ENCODE results near the gene GPC1. TPM values are rescaled to one million over a fixed set of nuclear protein-coding genes. Genes with fewer than 3 reads are reported as not detected.

GPC1 gene
- polyA plus RNA-seq, 1 of the 3 experiments (the other 2 are of a cell fraction) = 65.5 TPM

GRCh38 chr2:240413813-240414429 lies 21.5 kb upstream of the GPC1 start (continued):
- TF ChIP-seq REST (IDR thresholded peaks at IDR 0.05; ENCODE audit: low read depth, low read length) (no peak), RCOR1 (IDR thresholded peaks at IDR 0.05; ENCODE audit: low read length) (no peak)

- 36% methylated on average over 4 of the region's 4 CpGs for WGBS (ENCODE audit: low lambda C conversion rate)
- no peak overlapping the region for H3K27ac ChIP-seq (ENCODE audit: low read depth in 2 of 2, low read length in 1 of 2)
These were observed 18.6 kb upstream of the GPC1 start for GRCh38 chr2:240416821-240417220.

GRCh38 chr2:240418311-240418710 lies 17.2 kb upstream of the GPC1 start:
- DNase-seq = no peak

More at GRCh38 chr2:240416821-240417220, 18.6 kb upstream of the GPC1 start:
- Histone ChIP-seq H3F3A (replicated peaks; ENCODE audit: insufficient read depth) (no peaks in the 10 kb centered on the region), H3K27me3 (ENCODE audit: insufficient read depth) (no peaks in the 10 kb centered on the region), H3K79me2 (ENCODE audit: insufficient read depth) (no peaks in the 10 kb centered on the region), H3K4me3 (ENCODE audit: low read depth in 2 of 2, low read length in 1 of 2) (no peak overlapping the region), H3K36me3 (replicated peaks in 1 of 2; ENCODE audit: control insufficient read depth in 1 of 2, insufficient read depth in 2 of 2, low read length in 1 of 2) (no peaks in the 10 kb centered on the region), H3K9me3 (no peaks in the 10 kb centered on the region), H3K9me2 (no peaks in the 10 kb centered on the region), H2AFZ (ENCODE audit: low read depth) (no peak overlapping the region), H3K4me2 (no peak overlapping the region), H3K4me1 (ENCODE audit: control insufficient read depth in 1 of 2, insufficient read depth in 2 of 2, low read depth in 1 of 2, low read length in 1 of 2) (no peaks in the 10 kb centered on the region), H3K9ac (no peak overlapping the region), H4K20me1 (ENCODE audit: insufficient read depth) (no peaks in the 10 kb centered on the region)
- no peak for DNase-seq
- POLR2A ChIA-PET = no interaction called here
- CTCF ChIA-PET = no interaction called here
- TF ChIP-seq RFX5 (IDR thresholded peaks at IDR 0.05; ENCODE audit: low read length) (no peak), FOSL2 (IDR thresholded peaks at IDR 0.05; ENCODE audit: borderline replicate concordance, low read depth) (no peak), USF2 (IDR thresholded peaks at IDR 0.05; ENCODE audit: borderline replicate concordance, low read depth, low read length) (no peak), SMC3 (IDR thresholded peaks at IDR 0.05; ENCODE audit: low read depth, low read length) (no peak), RXRA (IDR thresholded peaks at IDR 0.05; ENCODE audit: borderline replicate concordance, low read depth) (no peak), SIN3A (IDR thresholded peaks at IDR 0.05; ENCODE audit: borderline replicate concordance, low read depth, low read length) (no peak)

More at GRCh38 chr2:240418311-240418710, 17.2 kb upstream of the GPC1 start:
- ChIA-PET POLR2A (interaction anchor here (0.6 kb wide), 1 partner anchor 32 kb away, joined by 3 read pairs; no protein-coding TSS in a partner anchor), CTCF (no interaction called here)
- Histone ChIP-seq H3F3A (replicated peaks; ENCODE audit: insufficient read depth) (no peaks in the 10 kb centered on the region), H3K9me3 (no peaks in the 10 kb centered on the region), H3K4me2 (no peak overlapping the region), H3K27ac (ENCODE audit: low read depth in 2 of 2, low read length in 1 of 2) (no peak overlapping the region), H3K27me3 (ENCODE audit: insufficient read depth) (no peaks in the 10 kb centered on the region), H3K4me3 (ENCODE audit: low read depth in 2 of 2, low read length in 1 of 2) (no peak overlapping the region), H3K79me2 (ENCODE audit: insufficient read depth) (no peaks in the 10 kb centered on the region), H3K4me1 (ENCODE audit: control insufficient read depth in 1 of 2, insufficient read depth in 2 of 2, low read depth in 1 of 2, low read length in 1 of 2) (no peaks in the 10 kb centered on the region), H4K20me1 (ENCODE audit: insufficient read depth) (no peaks in the 10 kb centered on the region), H2AFZ (ENCODE audit: low read depth) (no peak overlapping the region), H3K36me3 (replicated peaks in 1 of 2; ENCODE audit: control insufficient read depth in 1 of 2, insufficient read depth in 2 of 2, low read length in 1 of 2) (no peaks in the 10 kb centered on the region), H3K9me2 (no peaks in the 10 kb centered on the region), H3K9ac (no peak overlapping the region)
- 15% methylated on average over 1 of the region's 1 CpG for WGBS (ENCODE audit: low lambda C conversion rate)
- no peak for TF ChIP-seq MXI1 (IDR thresholded peaks at IDR 0.05; ENCODE audit: low read depth, low read length)
- no peak for TF ChIP-seq REST (IDR thresholded peaks at IDR 0.05; ENCODE audit: low read depth, low read length)
- no peak for TF ChIP-seq MAX (IDR thresholded peaks at IDR 0.05; ENCODE audit: low read depth)
- no peak for TF ChIP-seq RFX5 (IDR thresholded peaks at IDR 0.05; ENCODE audit: low read length)
- TF ChIP-seq CTCF (IDR thresholded peaks at IDR 0.05) = no peak

All from SK-N-SH (cell line).